CD4-positive, alpha-beta T cell (primary cell): ENCODE measurements around the gene SPECC1L. TPM values are rescaled to one million over a fixed set of nuclear protein-coding genes. Genes with fewer than 3 reads are reported as not detected.
A peak's percentile ranks its signal among the peaks of the same experiment; 100 is the strongest.

Experiments used
- ATAC-seq: fragments of 200-7000 bp; cut with Tn5 transposase; one replicate; pipeline ENCODE4 v1.10.0; 2022; ENCODE audit warnings: mild to moderate bottlenecking; ENCODE audit not compliant: poor library complexity
- CTCF ChIA-PET: fragments of 350-600 bp; sonication (Branson Sonifier 250); formaldehyde crosslinking; loops from one replicate; lab custom pipeline; 2021; ENCODE audit warnings: antibody characterized with exemption, inconsistent platforms; lab: Charles Lee
- POLR2A ChIA-PET: fragments of 350-600 bp; sonication (Branson Sonifier 250); formaldehyde crosslinking; loops from one replicate; lab custom pipeline; 2021; ENCODE audit warnings: antibody characterized with exemption, inconsistent platforms; lab: Charles Lee
- DNase-seq, 14 experiments: peaks; one replicate each; pipeline ENCODE4 v3.0.0-alpha.2; 2013 to 2020; ENCODE audit warnings: mixed read lengths in 2 of 14
- H3K27ac ChIP-seq, 2 donors: one replicate each; pipeline versions ENCODE4 v1.5.1 to v1.7.0; 2013; ENCODE audit warnings: low read length in 2 of 2, low read depth in 1 of 2, mild to moderate bottlenecking in 1 of 2
- H3K27me3 ChIP-seq, 2 experiments: 1 replicate in 1 of 2; 2 replicates in 1 of 2; pipeline versions ENCODE4 v1.6.1 to v1.7.0; 2013; ENCODE audit warnings: low read length in 2 of 2, control low read depth in 1 of 2, mild to moderate bottlenecking in 1 of 2, moderate library complexity in 1 of 2; ENCODE audit not compliant: insufficient read depth in 2 of 2, control insufficient read depth in 1 of 2
- H3K36me3 ChIP-seq: one replicate; pipeline ENCODE4 v1.6.1; 2013; ENCODE audit warnings: low read length, control low read depth; ENCODE audit not compliant: insufficient read depth
- H3K4me1 ChIP-seq: one replicate; pipeline ENCODE4 v1.6.1; 2013; ENCODE audit warnings: low read length, control low read depth; ENCODE audit not compliant: insufficient read depth
- H3K4me3 ChIP-seq: one replicate; pipeline ENCODE4 v1.5.1; 2013; ENCODE audit warnings: mild to moderate bottlenecking, low read length, moderate library complexity
- H3K9me3 ChIP-seq, 2 experiments: 1 replicate in 1 of 2; 2 replicates in 1 of 2; pipeline versions ENCODE4 v1.6.1 to v1.7.0; 2013; ENCODE audit warnings: low read length in 2 of 2, mild to moderate bottlenecking in 2 of 2, control low read depth in 1 of 2, moderate library complexity in 1 of 2; ENCODE audit not compliant: control insufficient read depth in 1 of 2, insufficient read depth in 1 of 2
- H3K27ac Mint-ChIP-seq: one replicate; pipeline ENCODE4 v1.8.0; 2020; ENCODE audit warnings: mixed read lengths
- H3K27me3 Mint-ChIP-seq: one replicate; pipeline ENCODE4 v1.8.0; 2021; ENCODE audit warnings: mixed read lengths
- H3K36me3 Mint-ChIP-seq: one replicate; pipeline ENCODE4 v1.8.0; 2021; ENCODE audit warnings: low read depth, mixed read lengths
- H3K4me1 Mint-ChIP-seq: one replicate; pipeline ENCODE4 v1.8.0; 2021; ENCODE audit warnings: low read depth, mixed read lengths
- H3K4me3 Mint-ChIP-seq: one replicate; pipeline ENCODE4 v1.8.0; 2020; ENCODE audit warnings: mild to moderate bottlenecking, mixed read lengths
- H3K9me3 Mint-ChIP-seq: one replicate; pipeline ENCODE4 v1.8.0; 2020; ENCODE audit warnings: mixed read lengths
- intact Hi-C, 2 experiments: fragments of 100-400 bp; cut with DNase I in 1 of 2; cut with micrococcal nuclease in 1 of 2; formaldehyde crosslinking; loops; one replicate each; pipeline versions ENCODE4 v1.15.1 to v1.9.0; 2023 to 2025; cut with DNase I, micrococcal nuclease
- total RNA-seq, 174 experiments: library from RNA in 2 of 174; stranded (reverse) in 2 of 174; gene quantifications; one replicate each; pipeline ENCODE4 v1.2.3 and lab custom pipeline; 2021 to 2026
- TF ChIP-seq, protein P1 (sequence below): fragments of 200-600 bp; IDR thresholded peaks from one replicate; pipeline ENCODE4 v1.8.0; 2022; ENCODE audit warnings: antibody characterized with exemption, mild to moderate bottlenecking

The SPECC1L gene
- total RNA-seq, 2 experiments from 2014 or later = 27.5 to 31.8 TPM

- Mint-ChIP-seq H3K36me3 (peaks cover 36% of the 10 kb centered on the region), H3K27me3 (no peaks in the 10 kb centered on the region), H3K27ac (no peak overlapping the region), H3K4me1 (peaks cover under 1% of the 10 kb centered on the region), H3K4me3 (no peak overlapping the region), H3K9me3 (no peaks in the 10 kb centered on the region)
- ChIA-PET POLR2A (interaction anchor here (0.6 kb wide), 1 partner anchor 242 kb away, joined by 3 read pairs; no protein-coding TSS in a partner anchor), CTCF (no interaction called here)
- Histone ChIP-seq H3K9me3 (no peaks in the 10 kb centered on the region), H3K4me3 (no peak overlapping the region), H3K27me3 (no peaks in the 10 kb centered on the region), H3K4me1 (peaks cover under 1% of the 10 kb centered on the region), H3K36me3 (peaks cover 36% of the 10 kb centered on the region), H3K27ac (no peak overlapping the region)
- no peak for ATAC-seq
- no peak for DNase-seq
- intact Hi-C loops = no loop called here
- TF ChIP-seq, protein P1, sequence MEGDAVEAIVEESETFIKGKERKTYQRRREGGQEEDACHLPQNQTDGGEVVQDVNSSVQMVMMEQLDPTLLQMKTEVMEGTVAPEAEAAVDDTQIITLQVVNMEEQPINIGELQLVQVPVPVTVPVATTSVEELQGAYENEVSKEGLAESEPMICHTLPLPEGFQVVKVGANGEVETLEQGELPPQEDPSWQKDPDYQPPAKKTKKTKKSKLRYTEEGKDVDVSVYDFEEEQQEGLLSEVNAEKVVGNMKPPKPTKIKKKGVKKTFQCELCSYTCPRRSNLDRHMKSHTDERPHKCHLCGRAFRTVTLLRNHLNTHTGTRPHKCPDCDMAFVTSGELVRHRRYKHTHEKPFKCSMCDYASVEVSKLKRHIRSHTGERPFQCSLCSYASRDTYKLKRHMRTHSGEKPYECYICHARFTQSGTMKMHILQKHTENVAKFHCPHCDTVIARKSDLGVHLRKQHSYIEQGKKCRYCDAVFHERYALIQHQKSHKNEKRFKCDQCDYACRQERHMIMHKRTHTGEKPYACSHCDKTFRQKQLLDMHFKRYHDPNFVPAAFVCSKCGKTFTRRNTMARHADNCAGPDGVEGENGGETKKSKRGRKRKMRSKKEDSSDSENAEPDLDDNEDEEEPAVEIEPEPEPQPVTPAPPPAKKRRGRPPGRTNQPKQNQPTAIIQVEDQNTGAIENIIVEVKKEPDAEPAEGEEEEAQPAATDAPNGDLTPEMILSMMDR = no peak
Observed at GRCh38 chr22:24416095-24416494, 145.5 kb downstream of the SPECC1L start.

- no peak overlapping the region for H3K27ac ChIP-seq
- POLR2A ChIA-PET = no interaction called here
- H3K27ac Mint-ChIP-seq = no peak overlapping the region
- H3K4me1 ChIP-seq = peaks cover 5% of the 10 kb centered on the region
- peaks cover 6% of the 10 kb centered on the region for H3K4me1 Mint-ChIP-seq
- no peaks in the 10 kb centered on the region for H3K27me3 ChIP-seq
- H3K27me3 Mint-ChIP-seq = no peaks in the 10 kb centered on the region
- peaks cover 36% of the 10 kb centered on the region for H3K36me3 Mint-ChIP-seq
- no peaks in the 10 kb centered on the region for H3K9me3 Mint-ChIP-seq
- no peak overlapping the region for H3K4me3 Mint-ChIP-seq
- peaks cover 33% of the 10 kb centered on the region for H3K36me3 ChIP-seq
- intact Hi-C loops = no loop called here
- no peak overlapping the region for H3K4me3 ChIP-seq
- CTCF ChIA-PET = no interaction called here
- TF ChIP-seq, protein P1 = no peak
- no peaks in the 10 kb centered on the region for H3K9me3 ChIP-seq
- ATAC-seq (no peak), DNase-seq (peak in 1 of 14 experiments; percentile 7)
Observed at GRCh38 chr22:24416611-24417010, 146.0 kb downstream of the SPECC1L start.

DNA sequence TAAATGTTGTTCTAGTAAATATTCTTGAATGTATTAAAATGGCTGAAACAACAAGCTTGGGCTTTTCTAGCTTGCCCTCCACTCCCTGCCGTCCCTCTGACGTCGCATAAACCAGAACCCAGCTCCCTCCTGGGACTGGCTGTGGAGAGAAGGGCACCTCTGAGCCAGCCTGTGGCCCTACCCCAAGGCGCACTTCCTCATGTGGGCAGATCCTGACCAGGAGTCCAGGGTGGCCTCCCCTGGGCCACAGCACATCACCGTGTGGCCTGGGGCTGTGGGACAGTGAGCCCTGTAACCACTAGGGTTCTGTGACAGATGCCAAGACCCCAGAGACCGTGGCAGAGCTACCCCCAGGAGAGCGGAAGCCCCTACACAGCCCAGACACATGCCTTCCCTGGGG lies 146.6 kb downstream of the SPECC1L start:
- H3K4me3 ChIP-seq = no peak overlapping the region
- ChIA-PET POLR2A (no interaction called here), CTCF (no interaction called here)
- peaks cover 5% of the 10 kb centered on the region for H3K4me1 ChIP-seq
- intact Hi-C loops = no loop called here
- Mint-ChIP-seq H3K27ac (no peak overlapping the region), H3K36me3 (peaks cover 34% of the 10 kb centered on the region), H3K27me3 (no peaks in the 10 kb centered on the region), H3K4me1 (peaks cover 6% of the 10 kb centered on the region), H3K9me3 (no peaks in the 10 kb centered on the region), H3K4me3 (no peak overlapping the region)
- no peak overlapping the region for H3K27ac ChIP-seq
- H3K36me3 ChIP-seq = peaks cover 29% of the 10 kb centered on the region
- no peak for ATAC-seq
- TF ChIP-seq, protein P1 = no peak
- no peaks in the 10 kb centered on the region for H3K9me3 ChIP-seq
- DNase-seq = peak in 1 of 14 experiments; percentile 11
- no peaks in the 10 kb centered on the region for H3K27me3 ChIP-seq
